Measurements from ENCODE around the gene ABLIM3. TPM values are rescaled to one million over a fixed set of nuclear protein-coding genes. Genes with fewer than 3 reads are reported as not detected.

The ABLIM3 gene
- total RNA-seq, 1 experiment from 2014 or later = 14.3 TPM

- H3K36me3 ChIP-seq (ENCODE audit: control insufficient read depth in 1 of 2, insufficient read depth in 2 of 2, low read length in 2 of 2) = no peaks in the 10 kb centered on the region
- intact Hi-C loops (cut with micrococcal nuclease) = no loop called here
- 0 out of 2 replicates have a peak, but pooled peaks cover 3% of the 10 kb centered on the region for H3K9me2 ChIP-seq (ENCODE audit: insufficient read depth)
- BruUV-seq (replicated peaks) = no TSS peak
- H3K79me2 ChIP-seq (ENCODE audit: insufficient read depth, low read length) = no peaks in the 10 kb centered on the region
- RAD21 ChIA-PET (ENCODE audit: low non-redundant PET in 1 of 2, low total read pairs in 2 of 2, uncharacterized antibody in 2 of 2, unreplicated experiment in 2 of 2) = no interaction called here
- no peak for ATAC-seq
- H4K20me1 ChIP-seq (ENCODE audit: insufficient read depth) = no peaks in the 10 kb centered on the region
- no peak overlapping the region for H3K4me3 ChIP-seq (replicated peaks in 1 of 2; ENCODE audit: low read depth in 1 of 2, low read length in 2 of 2)
- no peaks in the 10 kb centered on the region for H3K4me1 ChIP-seq (ENCODE audit: control insufficient read depth in 1 of 2, insufficient read depth in 2 of 2, low read length in 2 of 2)
- H3K9ac ChIP-seq (ENCODE audit: low read length) = no peak overlapping the region
- no peak overlapping the region for H3K27ac ChIP-seq (ENCODE audit: low read depth, low read length)
- H3K27me3 ChIP-seq (ENCODE audit: insufficient read depth, low read length) = no peaks in the 10 kb centered on the region
- no peaks in the 10 kb centered on the region for H3K9me3 ChIP-seq (ENCODE audit: control insufficient read depth in 1 of 2, insufficient read depth in 1 of 2, low read depth in 1 of 2, low read length in 2 of 2)
- no peak for DNase-seq (ENCODE audit: low read depth, low spot score)
- CTCF ChIA-PET = no interaction called here
- no peak for TF ChIP-seq POLR2AphosphoS5 (IDR thresholded peaks at IDR 0.05; ENCODE audit: low read depth, low read length)
- TF ChIP-seq ELF1 (IDR thresholded peaks at IDR 0.05; ENCODE audit: borderline replicate concordance, low read depth) = no peak
- TF ChIP-seq CBX3 (IDR thresholded peaks at IDR 0.05; ENCODE audit: low read depth) = no peak
- no peak for TF ChIP-seq ATF3 (IDR thresholded peaks at IDR 0.05)
- no peak for TF ChIP-seq TCF7L2 (IDR thresholded peaks at IDR 0.05; ENCODE audit: borderline replicate concordance, extremely low read depth, insufficient read depth, insufficient read length)
- no peak for TF ChIP-seq YY1 (IDR thresholded peaks at IDR 0.05; ENCODE audit: extremely low read depth, insufficient replicate concordance, low read depth, low read length)
- no peak for TF ChIP-seq MAX (IDR thresholded peaks at IDR 0.05)
- no peak for TF ChIP-seq FOSL1 (IDR thresholded peaks at IDR 0.05; ENCODE audit: low read depth)
- TF ChIP-seq REST (IDR thresholded peaks at IDR 0.05; ENCODE audit: low read depth) = no peak
- TF ChIP-seq EZH2 (IDR thresholded peaks at IDR 0.05) = no peak
- TF ChIP-seq ZBTB33 (IDR thresholded peaks at IDR 0.05; ENCODE audit: extremely low read depth, insufficient replicate concordance, low read length) = no peak
- no peak for TF ChIP-seq ZFX (IDR thresholded peaks at IDR 0.05)
- H2AFZ ChIP-seq (ENCODE audit: low read depth, low read length, poor library complexity, severe bottlenecking) = no peak overlapping the region
- no peak overlapping the region for H3K4me2 ChIP-seq (ENCODE audit: low read length)
- POLR2A ChIA-PET = no interaction called here
Observed at GRCh38 chr5:149217803-149218155, 76.5 kb downstream of the ABLIM3 start.

Data from HCT116 (cell line).